ENCODE measurements around the gene ANAPC2.

Gene ANAPC2

DNA sequence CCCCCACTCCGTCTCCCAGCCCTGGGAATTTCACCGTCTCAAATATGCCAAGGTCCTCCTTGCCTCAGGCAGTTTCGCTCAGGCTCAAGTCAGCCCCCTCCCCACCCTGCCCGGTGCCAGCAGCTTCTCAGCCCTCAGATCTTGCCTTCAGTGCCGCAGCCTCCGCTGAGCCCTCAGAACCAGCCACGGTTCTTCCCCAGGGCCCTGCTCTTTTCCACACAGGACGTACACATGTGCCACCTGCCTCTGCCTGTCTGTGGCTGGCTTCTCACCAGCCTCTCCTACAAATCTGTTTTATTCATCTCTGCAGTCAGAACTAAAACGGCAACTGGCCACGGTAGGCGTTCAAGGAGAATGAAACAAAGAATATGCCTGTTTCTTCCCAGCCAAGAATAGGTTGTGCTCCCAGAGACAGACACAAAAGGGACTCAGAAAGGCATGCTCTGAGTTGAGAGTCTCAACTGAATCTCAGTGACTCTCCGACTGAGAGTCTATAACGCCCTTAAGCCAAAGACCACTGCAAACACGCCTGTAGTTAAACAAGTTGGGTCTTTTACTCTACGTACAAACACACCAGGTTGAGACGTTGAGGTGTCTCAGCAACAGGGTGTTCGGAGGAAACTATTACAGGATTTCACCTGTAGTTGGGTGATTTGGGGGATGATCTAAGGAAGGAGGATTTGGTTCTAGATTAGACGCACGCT, 60.0 kb downstream of the ANAPC2 start:
- no peak for DNase-seq (ENCODE audit: low read depth in 2 of 2)

GRCh38 chr9:137127301-137128157, 60.8 kb downstream of the ANAPC2 start:
- no peak for DNase-seq (ENCODE audit: low read depth in 2 of 2)

DNA sequence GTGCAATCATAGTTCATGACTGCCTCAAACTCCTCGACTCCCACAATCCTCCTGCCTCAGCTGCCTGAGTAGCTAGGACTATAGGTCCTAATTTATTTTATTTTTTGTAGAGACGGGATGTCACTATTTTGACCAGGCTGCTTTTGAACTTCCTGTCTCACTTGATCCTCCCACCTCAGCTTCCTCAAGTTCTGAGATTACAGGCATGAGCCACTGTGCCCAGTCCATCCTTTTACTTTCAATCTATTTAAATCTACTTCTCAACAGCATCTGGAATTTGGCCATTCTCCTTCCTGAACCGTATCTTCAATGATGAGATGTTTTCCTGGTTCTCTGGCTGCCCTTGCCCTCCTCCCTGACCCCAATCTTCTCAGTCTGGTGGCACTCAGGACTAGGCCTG, 61.6 kb downstream of the ANAPC2 start:
- DNase-seq (ENCODE audit: low read depth in 2 of 2): no peak
